Suprapubic skin (tissue), 4 donors: ENCODE data around the gene PHF5A. TPM values are rescaled to one million over a fixed set of nuclear protein-coding genes. Genes with fewer than 3 reads are reported as not detected.

ENCODE experiments used
- DNase-seq, 2 donors: peaks; one replicate each; pipeline ENCODE4 v3.0.0-alpha.2; 2019; ENCODE audit warnings: low spot score in 2 of 2
- H3K27ac ChIP-seq: fragments of 200-600 bp; sonication (generic); one replicate; pipeline ENCODE4 v1.5.1; 2019
- H3K27me3 ChIP-seq: fragments of 200-600 bp; sonication (generic); one replicate; pipeline ENCODE4 v1.5.1; 2019
- H3K36me3 ChIP-seq: fragments of 200-600 bp; sonication (generic); one replicate; pipeline ENCODE4 v1.5.1; 2019
- H3K4me1 ChIP-seq: fragments of 200-600 bp; sonication (generic); one replicate; pipeline ENCODE4 v1.5.1; 2019
- H3K4me3 ChIP-seq: fragments of 200-600 bp; sonication (generic); one replicate; pipeline ENCODE4 v1.5.1; 2019; ENCODE audit warnings: mild to moderate bottlenecking
- H3K9me3 ChIP-seq: fragments of 200-600 bp; sonication (generic); one replicate; pipeline ENCODE4 v1.5.1; 2019
- EP300 ChIP-seq: sonication (generic); formaldehyde crosslinking; IDR thresholded peaks from one replicate; pipeline ENCODE4 v1.6.1; 2017; ENCODE audit warnings: antibody characterized with exemption
- POLR2A ChIP-seq, 2 donors: fragments of 450-650 bp; IDR thresholded peaks; one replicate each; pipeline ENCODE4 v1.6.1; 2017; ENCODE audit warnings: antibody characterized with exemption in 2 of 2, mild to moderate bottlenecking in 2 of 2, moderate library complexity in 2 of 2
- POLR2AphosphoS5 ChIP-seq, 3 donors: sonication (generic); formaldehyde crosslinking; IDR thresholded peaks; one replicate each; pipeline ENCODE4 v1.6.1; 2017; ENCODE audit warnings: antibody characterized with exemption in 3 of 3
- WGBS: methylation state at CpG from one replicate; pipeline ENCODE4 v1.1.5; 2018; 5-methylcytosine and 5-hydroxymethylcytosine counted together
- total RNA-seq, 4 donors: library from RNA; depleted of rRNA; stranded (reverse); fragments of >200 nt; gene quantifications; one replicate each; pipeline ENCODE4 v1.1.0, GENCODE V29; 2016
- TF ChIP-seq, protein P1 (sequence below), 2 donors: fragments of 200-600 bp in 1 of 2; fragments of 450-650 bp in 1 of 2; sonication (generic) in 1 of 2; IDR thresholded peaks; one replicate each; pipeline ENCODE4 v1.5.1; 2016 to 2019; ENCODE audit warnings: antibody characterized with exemption in 2 of 2, mild to moderate bottlenecking in 1 of 2, moderate library complexity in 1 of 2

The PHF5A gene
- total RNA-seq, 4 donors from 2014 or later = 26.7 to 47.1 (median 36.9) TPM

DNA sequence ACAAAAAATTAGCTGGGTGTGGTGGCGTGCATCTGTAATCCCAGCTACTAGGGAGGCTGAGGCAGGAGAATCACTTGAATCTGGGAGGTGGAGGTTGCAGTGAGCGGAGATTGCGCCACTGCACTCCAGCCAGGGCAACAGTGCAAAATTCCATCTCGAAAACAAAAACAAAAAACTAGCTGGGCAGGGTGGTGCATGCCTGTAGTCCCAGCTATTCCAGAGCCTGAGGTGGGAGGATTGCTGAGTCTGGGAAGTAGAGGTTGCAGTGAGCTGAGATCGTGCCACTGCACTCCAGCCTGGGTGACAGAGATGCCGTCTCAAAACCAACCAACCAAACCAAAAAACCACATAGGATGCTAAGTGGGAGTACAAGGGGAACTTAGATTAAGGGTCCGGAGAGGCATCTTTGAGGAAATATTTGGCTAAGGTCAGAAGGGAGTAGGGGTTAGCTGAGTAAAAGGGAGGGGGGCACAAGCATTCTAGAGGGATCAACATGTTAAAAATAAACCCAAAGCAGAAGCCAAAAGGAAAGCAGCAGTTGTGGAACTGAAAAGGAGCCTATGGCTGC is 10.2 kb downstream of the PHF5A start:
- no peak for DNase-seq
- Histone ChIP-seq H3K36me3 (peaks cover 60% of the 10 kb centered on the region), H3K4me3 (no peak overlapping the region), H3K4me1 (no peaks in the 10 kb centered on the region), H3K27me3 (no peaks in the 10 kb centered on the region), H3K9me3 (no peaks in the 10 kb centered on the region), H3K27ac (no peak overlapping the region)
- 85% methylated on average over 7 of the region's 7 CpGs for WGBS
- TF ChIP-seq POLR2AphosphoS5 (IDR thresholded peaks at IDR 0.05) = no peak
- no peak for TF ChIP-seq POLR2A (IDR thresholded peaks at IDR 0.05)
- TF ChIP-seq EP300 = no peak
- TF ChIP-seq, protein P1, sequence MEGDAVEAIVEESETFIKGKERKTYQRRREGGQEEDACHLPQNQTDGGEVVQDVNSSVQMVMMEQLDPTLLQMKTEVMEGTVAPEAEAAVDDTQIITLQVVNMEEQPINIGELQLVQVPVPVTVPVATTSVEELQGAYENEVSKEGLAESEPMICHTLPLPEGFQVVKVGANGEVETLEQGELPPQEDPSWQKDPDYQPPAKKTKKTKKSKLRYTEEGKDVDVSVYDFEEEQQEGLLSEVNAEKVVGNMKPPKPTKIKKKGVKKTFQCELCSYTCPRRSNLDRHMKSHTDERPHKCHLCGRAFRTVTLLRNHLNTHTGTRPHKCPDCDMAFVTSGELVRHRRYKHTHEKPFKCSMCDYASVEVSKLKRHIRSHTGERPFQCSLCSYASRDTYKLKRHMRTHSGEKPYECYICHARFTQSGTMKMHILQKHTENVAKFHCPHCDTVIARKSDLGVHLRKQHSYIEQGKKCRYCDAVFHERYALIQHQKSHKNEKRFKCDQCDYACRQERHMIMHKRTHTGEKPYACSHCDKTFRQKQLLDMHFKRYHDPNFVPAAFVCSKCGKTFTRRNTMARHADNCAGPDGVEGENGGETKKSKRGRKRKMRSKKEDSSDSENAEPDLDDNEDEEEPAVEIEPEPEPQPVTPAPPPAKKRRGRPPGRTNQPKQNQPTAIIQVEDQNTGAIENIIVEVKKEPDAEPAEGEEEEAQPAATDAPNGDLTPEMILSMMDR (IDR thresholded peaks at IDR 0.05) = no peak

DNA sequence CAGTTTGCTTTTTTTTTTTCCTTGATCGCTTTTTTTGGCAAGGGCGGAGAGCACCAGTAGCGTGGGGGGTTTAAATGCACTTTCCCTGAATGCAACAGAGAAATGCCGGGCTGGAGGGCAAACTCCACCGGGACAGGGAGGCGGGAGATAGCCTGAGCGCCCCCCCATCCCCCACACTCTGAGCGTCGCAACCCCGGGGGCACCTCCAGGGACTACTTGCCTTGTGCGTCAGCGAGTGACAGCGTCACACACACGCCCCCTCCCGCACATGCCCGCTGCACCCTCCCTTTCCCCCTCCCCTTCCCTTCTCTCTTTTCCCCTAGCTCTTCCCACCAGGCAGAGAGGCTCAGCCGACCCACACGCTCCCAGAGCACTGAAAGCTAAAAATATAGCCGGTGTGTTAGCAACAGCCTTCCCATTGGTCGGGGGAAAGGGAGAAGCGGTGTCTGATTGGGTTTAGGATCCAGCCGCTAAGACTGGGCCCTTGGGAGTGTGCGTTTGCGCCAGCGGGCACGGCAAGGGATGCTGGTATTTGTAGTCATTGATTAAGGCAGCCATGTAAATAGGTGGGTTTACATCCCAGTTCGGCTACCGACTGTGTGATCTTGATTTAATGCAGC is 20.2 kb downstream of the PHF5A start:
- TF ChIP-seq, protein P1 (IDR thresholded peaks at IDR 0.05) = no peak
- peak; percentile 61 for TF ChIP-seq EP300
- peak in 1 of 2 donors; percentile 51 for TF ChIP-seq POLR2A (IDR thresholded peaks at IDR 0.05)
- TF ChIP-seq POLR2AphosphoS5 (IDR thresholded peaks at IDR 0.05) = peak in 2 of 3 donors; percentile 48 to 71
- Histone ChIP-seq H3K27ac (peak overlapping the region; percentile 98), H3K36me3 (no peaks in the 10 kb centered on the region), H3K4me1 (peaks cover 18% of the 10 kb centered on the region), H3K4me3 (peak overlapping the region; percentile 90), H3K9me3 (no peaks in the 10 kb centered on the region), H3K27me3 (no peaks in the 10 kb centered on the region)
- DNase-seq = peak; percentile 97 to 98
- WGBS = under 1% methylated on average over 28 of the region's 28 CpGs

DNA sequence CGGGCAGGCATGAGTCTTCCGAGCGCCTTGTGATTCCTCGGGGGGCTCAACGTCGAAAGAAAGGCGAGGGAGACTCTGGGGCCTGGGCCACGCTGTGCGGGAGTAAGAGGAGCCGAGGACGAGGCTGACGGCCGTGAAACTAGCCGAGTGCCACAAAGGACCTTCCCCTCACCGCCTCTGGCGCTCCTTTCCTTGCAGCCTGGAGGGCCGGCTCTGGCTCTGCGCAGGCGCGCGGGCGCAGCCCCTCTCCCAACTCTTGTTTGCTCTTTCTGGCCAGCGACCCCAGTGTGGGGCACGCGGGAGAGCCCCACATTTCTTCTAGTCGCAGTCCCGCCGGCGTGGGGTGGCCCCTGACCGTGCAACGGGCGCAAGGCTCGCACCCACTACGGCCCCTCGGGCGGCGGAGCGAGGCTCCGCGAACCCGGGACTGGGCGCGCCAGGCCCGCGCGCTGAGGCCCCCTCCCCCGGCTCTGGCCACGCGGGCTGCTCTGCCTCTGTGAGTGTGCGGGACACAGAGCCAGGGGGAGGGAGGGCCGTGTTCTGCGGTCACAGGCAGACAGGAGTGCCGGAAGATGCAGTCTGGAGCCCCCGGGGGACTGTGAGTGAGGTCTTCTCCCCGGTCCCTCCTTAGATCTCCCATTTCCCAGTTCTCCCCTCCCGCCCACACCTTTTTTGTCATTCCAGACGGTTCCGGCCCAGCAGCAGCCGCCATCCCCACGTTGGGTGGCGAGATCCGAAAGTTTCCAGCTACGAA is 20.9 kb downstream of the PHF5A start:
- under 1% methylated on average over 16 of the region's 63 CpGs for WGBS
- H3K4me3 ChIP-seq = peak overlapping the region; percentile 90
- H3K27ac ChIP-seq = peak overlapping the region; percentile 98
- no peaks in the 10 kb centered on the region for H3K36me3 ChIP-seq
- peak in 1 of 2 donors; percentile 85 for DNase-seq
- TF ChIP-seq, protein P1 (IDR thresholded peaks at IDR 0.05) = no peak
- TF ChIP-seq POLR2A (IDR thresholded peaks at IDR 0.05) (no peak), EP300 (no peak), POLR2AphosphoS5 (IDR thresholded peaks at IDR 0.05) (no peak)
- no peaks in the 10 kb centered on the region for H3K27me3 ChIP-seq
- H3K9me3 ChIP-seq = no peaks in the 10 kb centered on the region
- peaks cover 25% of the 10 kb centered on the region for H3K4me1 ChIP-seq

DNA sequence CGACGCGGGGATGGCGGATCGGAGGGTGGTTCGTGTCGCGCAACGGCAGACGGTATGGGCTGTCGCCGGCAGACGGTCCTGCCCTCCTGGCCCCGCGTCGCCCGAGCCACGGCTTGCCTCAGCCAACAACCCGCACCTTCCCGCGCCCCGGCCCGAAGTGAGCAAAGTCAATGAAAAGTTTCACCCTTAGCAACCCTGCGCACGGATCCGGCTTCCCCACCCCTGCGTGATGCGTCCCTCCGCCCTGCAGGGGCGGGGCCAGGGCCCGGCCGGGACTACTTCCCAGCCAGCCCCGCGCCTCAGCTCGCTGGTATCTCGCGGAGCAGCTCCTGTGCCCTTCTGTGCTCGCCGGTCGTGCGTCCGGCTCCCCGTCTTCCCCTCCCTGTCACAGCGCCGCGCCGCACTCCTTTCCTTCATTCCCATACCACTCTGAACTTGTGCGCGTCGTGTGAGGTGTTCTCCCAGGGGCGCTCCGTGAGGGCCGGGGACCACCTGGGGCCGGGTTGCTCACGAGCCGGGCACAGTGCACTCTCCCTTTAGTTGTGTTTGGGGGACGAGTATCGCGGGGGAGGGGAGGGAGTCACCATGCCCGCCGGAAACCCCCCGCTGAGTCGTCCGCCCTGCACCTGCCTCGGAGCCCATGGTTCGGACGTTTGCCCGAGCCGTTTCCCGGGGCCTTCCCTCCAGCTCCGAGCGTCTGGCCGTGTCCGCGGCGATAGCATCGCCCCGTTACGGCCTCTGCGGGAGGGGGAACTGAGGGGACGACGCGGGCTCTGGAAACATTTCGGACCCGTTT is 21.7 kb downstream of the PHF5A start, which contains the start of gene TOB2:
Gene TOB2, minus strand, starts transcription at position 163 of the 796 bp plus-strand sequence. CDS start 9,456 bp downstream, outside the sequence.
- DNase-seq = peak; percentile 96 to 97
- Histone ChIP-seq H3K27ac (peak within 1 kb of the TSS; percentile 98), H3K36me3 (no peaks in the 10 kb centered on the region), H3K9me3 (no peaks in the 10 kb centered on the region), H3K4me3 (peak within 1 kb of the TSS; percentile 90), H3K4me1 (peaks cover 33% of the 10 kb centered on the region), H3K27me3 (no peaks in the 10 kb centered on the region)
- TF ChIP-seq POLR2A (IDR thresholded peaks at IDR 0.05) (peak; percentile 92 to 99), POLR2AphosphoS5 (IDR thresholded peaks at IDR 0.05) (peak; percentile 72 to 99 (median 98))
- TF ChIP-seq, protein P1 (IDR thresholded peaks at IDR 0.05) = no peak
- WGBS = under 1% methylated on average over 33 of the region's 85 CpGs
